HG03159 (cell line): ENCODE measurements around the gene TRAPPC11.
"Not testable (repeated sequence)": the region's sequence is repeated elsewhere in the genome, so short reads cannot be mapped to it uniquely, and the experiment has no call there.

Experiments
- ATAC-seq: cut with Tn5 transposase; IDR thresholded peaks from one replicate; pipeline ENCODE4 v1.9.1; 2021; ENCODE audit warnings: mild to moderate bottlenecking, moderate library complexity; ENCODE audit not compliant: unreplicated experiment

TRAPPC11 gene

GRCh38 chr4:183659029-183659871, at the start of gene TRAPPC11, which contains the start of gene RWDD4:
Gene TRAPPC11 (plus strand): TSS chr4:183659293. CDS start chr4:183663868, 4,575 bp downstream.
Gene RWDD4 (minus strand): TSS chr4:183659185. CDS start chr4:183658952, 233 bp downstream.
- peak; percentile 100 for ATAC-seq

- no peak for ATAC-seq
Measured at GRCh38 chr4:183610033-183610432, 49.1 kb upstream of the TRAPPC11 start.

GRCh38 chr4:183610613-183611012, 48.5 kb upstream of the TRAPPC11 start:
- no peak for ATAC-seq

GRCh38 chr4:183611210-183611830, 47.8 kb upstream of the TRAPPC11 start:
- ATAC-seq: no peak

GRCh38 chr4:183612329-183613250, 46.5 kb upstream of the TRAPPC11 start:
- no peak for ATAC-seq

- ATAC-seq: no peak
Measured at GRCh38 chr4:183617075-183617474, 42.0 kb upstream of the TRAPPC11 start.

GRCh38 chr4:183618681-183619080, 40.4 kb upstream of the TRAPPC11 start:
- no peak for ATAC-seq

GRCh38 chr4:183620421-183620820, 38.7 kb upstream of the TRAPPC11 start:
- ATAC-seq: no peak

- no peak for ATAC-seq
Measured at GRCh38 chr4:183621875-183622274, 37.2 kb upstream of the TRAPPC11 start.

- no peak for ATAC-seq
Measured at GRCh38 chr4:183624548-183624947, 34.5 kb upstream of the TRAPPC11 start.

- ATAC-seq: no peak
Measured at GRCh38 chr4:183626168-183626567, 32.9 kb upstream of the TRAPPC11 start.

GRCh38 chr4:183627286-183627685, 31.8 kb upstream of the TRAPPC11 start:
- ATAC-seq: not testable (repeated sequence)

- no peak for ATAC-seq
Measured at GRCh38 chr4:183627979-183628588, 31.0 kb upstream of the TRAPPC11 start.

- no peak for ATAC-seq
Measured at GRCh38 chr4:183631577-183632198, 27.4 kb upstream of the TRAPPC11 start.

GRCh38 chr4:183632689-183633088, 26.4 kb upstream of the TRAPPC11 start:
- no peak for ATAC-seq

GRCh38 chr4:183633476-183634400, 25.4 kb upstream of the TRAPPC11 start:
- ATAC-seq: no peak

GRCh38 chr4:183635321-183635720, 23.8 kb upstream of the TRAPPC11 start:
- ATAC-seq: no peak

GRCh38 chr4:183635741-183636140, 23.4 kb upstream of the TRAPPC11 start:
- ATAC-seq: no peak

- no peak for ATAC-seq
Measured at GRCh38 chr4:183636503-183636902, 22.6 kb upstream of the TRAPPC11 start.
